ENCODE results near the gene KRT34.

- no peak for TF ChIP-seq EP300 (IDR thresholded peaks at IDR 0.05; ENCODE audit: borderline replicate concordance)
- TF ChIP-seq EGR1 (IDR thresholded peaks at IDR 0.05) = no peak
- TF ChIP-seq TEAD4 (IDR thresholded peaks at IDR 0.05) = no peak
- TF ChIP-seq YY1 (IDR thresholded peaks at IDR 0.05; ENCODE audit: low read depth) = no peak
Measured at GRCh38 chr17:41352597-41353366, 29.3 kb downstream of the KRT34 start.
